HepG2 (cell line): ENCODE results near the gene MACROH2A1. TPM values are rescaled to one million over a fixed set of nuclear protein-coding genes. Genes with fewer than 3 reads are reported as not detected.
A peak's percentile ranks its signal among the peaks of the same experiment; 100 is the strongest.

Experiments used
- EP300 ChIP-seq, 3 experiments: sonication (generic) in 1 of 3; formaldehyde crosslinking in 1 of 3; IDR thresholded peaks; 2 replicates each; pipeline versions ENCODE4 v1.5.1 to v1.6.1; 2011 to 2020; ENCODE audit warnings: low read depth in 2 of 3, low read length in 2 of 3, borderline replicate concordance in 1 of 3, improper control_type of control experiment in 1 of 3, mild to moderate bottlenecking in 1 of 3, missing genetic modification reagents in 1 of 3, moderate library complexity in 1 of 3
- FOXA3 ChIP-seq: IDR thresholded peaks from 2 replicates; pipeline ENCODE4 v1.6.1; 2016; ENCODE audit warnings: missing genetic modification reagents, missing compliant biosample characterization
- HMG20A ChIP-seq: IDR thresholded peaks from 2 replicates; pipeline ENCODE4 v1.6.1; 2016; ENCODE audit warnings: borderline replicate concordance
- HNRNPL ChIP-seq: fragments of 200-400 bp; formaldehyde crosslinking; IDR thresholded peaks from 2 replicates; pipeline ENCODE4 v1.6.1; 2017; ENCODE audit warnings: mild to moderate bottlenecking, low read depth, low read length
- HOXA9 ChIP-seq: sonication (generic); formaldehyde crosslinking; IDR thresholded peaks from 2 replicates; pipeline ENCODE4 v1.8.1; 2022; ENCODE audit warnings: missing genetic modification reagents, mild to moderate bottlenecking, moderate library complexity, borderline replicate concordance
- KLF13 ChIP-seq: sonication (generic); formaldehyde crosslinking; IDR thresholded peaks from 2 replicates; pipeline ENCODE4 v1.4.0; 2020; ENCODE audit warnings: mild to moderate bottlenecking, missing genetic modification reagents
- MAFF ChIP-seq: IDR thresholded peaks from 2 replicates; pipeline ENCODE4 v1.6.1; 2011; ENCODE audit warnings: low read depth, low read length, improper control_type of control experiment
- RARA ChIP-seq: IDR thresholded peaks from 2 replicates; pipeline ENCODE4 v1.6.1; 2016; ENCODE audit warnings: missing genetic modification reagents, missing compliant biosample characterization
- REPIN1 ChIP-seq: sonication (generic); formaldehyde crosslinking; IDR thresholded peaks from 2 replicates; pipeline ENCODE4 v1.8.0; 2022; ENCODE audit warnings: missing genetic modification reagents, low read depth, mild to moderate bottlenecking, borderline replicate concordance
- REXO4 ChIP-seq: sonication (generic); formaldehyde crosslinking; IDR thresholded peaks from 2 replicates; pipeline ENCODE4 v1.8.0; 2022; ENCODE audit warnings: missing genetic modification reagents, mild to moderate bottlenecking, borderline replicate concordance
- SOX13 ChIP-seq, 3 experiments: fragments of 450-650 bp in 1 of 3; sonication (generic) in 1 of 3; formaldehyde crosslinking in 1 of 3; IDR thresholded peaks in 2 of 3; conservative IDR thresholded peaks in 1 of 3; 2 replicates each; pipeline versions ENCODE4 v1.5.0 to v1.6.1; 2016 to 2020; ENCODE audit warnings: antibody characterized with exemption in 1 of 3, mild to moderate bottlenecking in 1 of 3, missing compliant biosample characterization in 1 of 3, missing genetic modification reagents in 1 of 3, moderate library complexity in 1 of 3
- SOX6 ChIP-seq, 2 experiments: fragments of 450-650 bp in 1 of 2; sonication (generic) in 1 of 2; formaldehyde crosslinking in 1 of 2; IDR thresholded peaks; 2 replicates each; pipeline versions ENCODE4 v1.4.0 to v1.6.1; 2017 to 2020; ENCODE audit warnings: antibody characterized with exemption in 1 of 2, mild to moderate bottlenecking in 1 of 2, missing genetic modification reagents in 1 of 2
- SRSF1 ChIP-seq: fragments of 200-400 bp; formaldehyde crosslinking; optimal IDR thresholded peaks from 2 replicates; pipeline ENCODE3; 2017; ENCODE audit warnings: mild to moderate bottlenecking, low read depth, low read length, moderate library complexity
- ZHX2 ChIP-seq, 2 experiments: sonication (generic) in 1 of 2; formaldehyde crosslinking in 1 of 2; IDR thresholded peaks; 2 replicates each; pipeline versions ENCODE4 v1.6.1 to v1.9.0; 2014 to 2022; ENCODE audit warnings: antibody characterized with exemption in 1 of 2, borderline replicate concordance in 1 of 2, inconsistent platforms in 1 of 2, low read depth in 1 of 2, missing genetic modification reagents in 1 of 2
- ZNF10 ChIP-seq: sonication (generic); formaldehyde crosslinking; IDR thresholded peaks from 2 replicates; pipeline ENCODE4 v1.4.0; 2020; ENCODE audit warnings: mild to moderate bottlenecking, low read depth, missing genetic modification reagents, borderline replicate concordance
- ZNF121 ChIP-seq: sonication (generic); formaldehyde crosslinking; IDR thresholded peaks from 2 replicates; pipeline ENCODE4 v1.5.0; 2020; ENCODE audit warnings: mild to moderate bottlenecking, missing genetic modification reagents
- ZNF180 ChIP-seq: sonication (generic); formaldehyde crosslinking; IDR thresholded peaks from 2 replicates; pipeline ENCODE4 v1.4.0; 2020; ENCODE audit warnings: low read depth, missing genetic modification reagents, borderline replicate concordance
- ZNF724P ChIP-seq: sonication (generic); formaldehyde crosslinking; IDR thresholded peaks from 2 replicates; pipeline ENCODE4 v1.8.0; 2022; ENCODE audit warnings: missing genetic modification reagents, borderline replicate concordance
- polyA plus RNA-seq, 8 experiments: library from polyadenylated mRNA; depleted of rRNA in 3 of 8; stranded (reverse) in 7 of 8; unstranded in 1 of 8; fragments of >200 nt; fragmentation: Illumina TruSeq in 4 of 8; extraction: Trizol in 4 of 8; gene quantifications; 2 replicates each; pipeline versions ENCODE4 v1.2.1 to v1.2.3, GENCODE V29; 2011 to 2016; ENCODE audit warnings: low read depth in 4 of 8, missing spikeins in 1 of 8, mixed read lengths in 1 of 8; ENCODE audit not compliant: insufficient read depth in 1 of 8
- total RNA-seq, 5 experiments: library from RNA; depleted of rRNA; stranded (reverse); fragments of >200 nt; fragmentation: Illumina TruSeq; extraction: Trizol; gene quantifications; 2 replicates each; pipeline ENCODE4 v1.2.3, GENCODE V29; 2016; ENCODE audit warnings: low read depth in 1 of 5
- TF ChIP-seq, protein P1 (sequence below): IDR thresholded peaks from 2 replicates; pipeline ENCODE4 v1.6.1; 2012; ENCODE audit warnings: inconsistent platforms
- TF ChIP-seq, protein P2 (sequence below): sonication (generic); formaldehyde crosslinking; IDR thresholded peaks from 2 replicates; pipeline ENCODE4 v1.8.0; 2022; ENCODE audit warnings: missing genetic modification reagents, mild to moderate bottlenecking, inconsistent platforms, borderline replicate concordance
- TF ChIP-seq, protein P3 (sequence below): sonication (generic); formaldehyde crosslinking; IDR thresholded peaks from 2 replicates; pipeline ENCODE4 v1.4.0; 2020; ENCODE audit warnings: mild to moderate bottlenecking, missing genetic modification reagents

The MACROH2A1 gene
- total and polyA plus RNA-seq, 2 of the 13 experiments (the other 11 are each of a cell fraction or from before 2014, with no cell fraction given), result 69.1 to 158 TPM

GRCh38 chr5:135308752-135309151 lies 90.3 kb downstream of the MACROH2A1 start (continued):
- TF ChIP-seq ZHX2 (IDR thresholded peaks at IDR 0.05; ENCODE audit: low read depth) (no peak), ZHX2 (CRISPR knock-in tag; IDR thresholded peaks at IDR 0.05; ENCODE audit: borderline replicate concordance) (no peak), SRSF1 (no peak), HNRNPL (no peak), REXO4 (CRISPR knock-in tag) (no peak), EP300 (IDR thresholded peaks at IDR 0.05; ENCODE audit: low read depth in 2 of 2, low read length in 2 of 2) (peak in 1 of 2 experiments; percentile 63; a peak in 2 of 4 replicates), EP300 (CRISPR knock-in tag; IDR thresholded peaks at IDR 0.05; ENCODE audit: borderline replicate concordance) (0 out of 2 replicates have a peak, but pooled peaks have one; percentile 19), ZNF121 (CRISPR knock-in tag) (no peak), HMG20A (CRISPR knock-in tag) (peak; percentile 47; the same call in 1 of the 2 replicates), MAFF (no peak), HOXA9 (CRISPR knock-in tag) (no peak), REPIN1 (CRISPR knock-in tag) (no peak), SOX6 (IDR thresholded peaks at IDR 0.05) (no peak), SOX6 (CRISPR knock-in tag; IDR thresholded peaks at IDR 0.05) (0 out of 2 replicates have a peak, but pooled peaks have one; percentile 20), RARA (CRISPR knock-in tag) (peak; percentile 64), ZNF724P (CRISPR knock-in tag) (no peak), ZNF180 (no peak), ZNF10 (CRISPR knock-in tag) (no peak), SOX13 (IDR thresholded peaks at IDR 0.05) (no peak), SOX13 (CRISPR knock-in tag; conservative IDR thresholded peaks at IDR 0.05 in 1 of 2, IDR thresholded peaks at IDR 0.05 in 1 of 2) (peak in 1 of 2 experiments; percentile 35; a peak in 1 of 4 replicates), KLF13 (CRISPR knock-in tag) (no peak), FOXA3 (CRISPR knock-in tag) (0 out of 2 replicates have a peak, but pooled peaks have one; percentile 27)
- TF ChIP-seq, protein P1, sequence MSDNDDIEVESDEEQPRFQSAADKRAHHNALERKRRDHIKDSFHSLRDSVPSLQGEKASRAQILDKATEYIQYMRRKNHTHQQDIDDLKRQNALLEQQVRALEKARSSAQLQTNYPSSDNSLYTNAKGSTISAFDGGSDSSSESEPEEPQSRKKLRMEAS, result peak; percentile 64
- TF ChIP-seq, protein P2, sequence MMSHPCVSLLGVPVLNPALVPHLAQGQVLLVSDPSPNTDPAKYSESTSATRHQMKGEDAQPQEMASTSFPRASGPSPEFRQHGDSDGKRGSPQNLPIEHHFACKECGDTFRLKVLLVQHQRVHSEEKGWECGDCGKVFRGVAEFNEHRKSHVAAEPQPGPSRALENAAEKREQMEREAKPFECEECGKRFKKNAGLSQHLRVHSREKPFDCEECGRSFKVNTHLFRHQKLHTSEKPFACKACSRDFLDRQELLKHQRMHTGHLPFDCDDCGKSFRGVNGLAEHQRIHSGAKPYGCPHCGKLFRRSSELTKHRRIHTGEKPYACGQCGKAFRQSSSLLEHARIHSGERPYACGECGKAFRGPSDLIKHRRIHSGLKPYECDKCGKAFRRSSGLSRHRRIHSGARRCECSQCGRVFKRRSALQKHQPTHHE, result no peak
- TF ChIP-seq, protein P3, sequence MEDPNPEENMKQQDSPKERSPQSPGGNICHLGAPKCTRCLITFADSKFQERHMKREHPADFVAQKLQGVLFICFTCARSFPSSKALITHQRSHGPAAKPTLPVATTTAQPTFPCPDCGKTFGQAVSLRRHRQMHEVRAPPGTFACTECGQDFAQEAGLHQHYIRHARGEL (CRISPR knock-in tag), result no peak
